Ectodermal cell (in vitro differentiated cells): ENCODE measurements around the gene SNX9.
"Not testable (repeated sequence)": the region's sequence is repeated elsewhere in the genome, so short reads cannot be mapped to it uniquely, and the experiment has no call there.

ENCODE experiments used
- H3K27ac ChIP-seq: 2 replicates; pipeline ENCODE4 v1.7.0; 2013; ENCODE audit warnings: mild to moderate bottlenecking, low read depth, low read length; ENCODE audit not compliant: insufficient read depth, poor library complexity, severe bottlenecking
- H3K27me3 ChIP-seq: 2 replicates; pipeline ENCODE4 v1.7.0; 2013; ENCODE audit warnings: mild to moderate bottlenecking, low read length; ENCODE audit not compliant: insufficient read depth, control insufficient read depth, poor library complexity, severe bottlenecking
- H3K36me3 ChIP-seq: one replicate; pipeline ENCODE4 v1.7.0; 2013; ENCODE audit warnings: low read length; ENCODE audit not compliant: control insufficient read depth, insufficient read depth
- H3K4me1 ChIP-seq: one replicate; pipeline ENCODE4 v1.7.0; 2013; ENCODE audit warnings: low read length; ENCODE audit not compliant: control insufficient read depth, insufficient read depth
- H3K4me3 ChIP-seq: 2 replicates; pipeline ENCODE4 v1.7.0; 2013; ENCODE audit warnings: low read depth, low read length, control low read depth; ENCODE audit not compliant: insufficient read depth
- H3K9me3 ChIP-seq: 2 replicates; pipeline ENCODE4 v1.7.0; 2013; ENCODE audit warnings: mild to moderate bottlenecking, low read length, moderate library complexity; ENCODE audit not compliant: control insufficient read depth
- WGBS, 2 experiments: methylation state at CpG; one replicate each; pipeline ENCODE4 v1.1.7; 2013; ENCODE audit warnings: missing lambda C conversion rate in 2 of 2; 5-methylcytosine and 5-hydroxymethylcytosine counted together

The SNX9 gene

GRCh38 chr6:157950899-157951298, 127.9 kb downstream of the SNX9 start:
- not testable (repeated sequence) for H3K4me1 ChIP-seq, H3K27ac ChIP-seq, H3K36me3 ChIP-seq, H3K27me3 ChIP-seq, H3K4me3 ChIP-seq, H3K9me3 ChIP-seq
- 100% methylated on average over 1 of the region's 1 CpG for WGBS, 2 experiments

DNA sequence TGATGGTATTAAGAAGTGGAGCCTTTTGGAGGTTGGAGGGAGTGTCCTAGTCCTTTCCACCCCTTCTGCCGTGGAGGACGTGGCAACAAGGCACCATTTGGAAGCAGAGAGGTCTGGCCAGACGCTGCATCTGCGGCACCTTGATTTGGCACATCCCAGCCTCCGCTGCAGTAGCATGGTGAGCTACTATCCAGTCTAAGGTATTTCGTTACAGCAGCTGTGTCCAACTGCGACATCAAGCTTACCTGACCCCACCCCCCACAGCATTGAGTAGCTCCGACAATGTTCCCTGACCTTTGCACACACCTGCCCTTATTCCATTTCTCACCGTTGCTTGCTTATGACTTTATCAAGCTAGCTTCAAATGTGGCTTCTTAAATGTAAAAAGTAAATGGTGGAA, 128.8 kb downstream of the SNX9 start:
- 91 to 94% methylated on average over 9 of the region's 9 CpGs for WGBS, 2 experiments
- Histone ChIP-seq H3K9me3 (no peaks in the 10 kb centered on the region), H3K36me3 (no peaks in the 10 kb centered on the region), H3K4me3 (no peak overlapping the region), H3K27me3 (no peaks in the 10 kb centered on the region), H3K4me1 (no peaks in the 10 kb centered on the region), H3K27ac (no peak overlapping the region)

- 94% methylated on average over 7 of the region's 7 CpGs for WGBS, 2 experiments
- H3K9me3 ChIP-seq, result no peaks in the 10 kb centered on the region
- H3K4me3 ChIP-seq, result no peak overlapping the region
- H3K27ac ChIP-seq, result no peak overlapping the region
- no peaks in the 10 kb centered on the region for H3K36me3 ChIP-seq
- no peaks in the 10 kb centered on the region for H3K4me1 ChIP-seq
- H3K27me3 ChIP-seq, result no peaks in the 10 kb centered on the region
These were observed 129.9 kb downstream of the SNX9 start for GRCh38 chr6:157952861-157953351.

DNA sequence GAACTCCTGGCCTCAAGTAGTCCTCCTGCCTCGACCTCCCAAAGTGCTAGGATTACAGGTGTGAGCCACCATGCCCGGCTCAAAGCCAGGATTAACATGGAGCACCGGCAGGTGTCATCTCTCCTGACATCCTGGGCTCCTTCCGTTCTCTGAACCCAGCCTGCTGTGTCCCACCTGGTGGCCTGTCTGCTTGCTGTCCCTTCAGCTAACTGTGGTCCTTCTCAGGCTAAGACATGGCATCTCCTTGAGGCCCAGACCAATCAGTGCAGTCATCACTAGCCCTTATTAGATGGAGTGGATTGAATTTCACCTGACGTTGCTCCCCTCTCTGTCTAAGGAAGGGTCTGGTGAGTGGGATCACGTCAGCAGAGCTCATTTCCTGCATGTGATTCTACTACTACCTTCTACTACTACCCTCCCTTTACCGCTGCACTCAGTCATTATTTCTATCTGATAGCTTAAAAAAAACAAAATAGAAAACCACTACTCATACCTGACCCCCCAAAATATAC, 130.6 kb downstream of the SNX9 start:
- H3K27ac ChIP-seq, result no peak overlapping the region
- H3K36me3 ChIP-seq, result no peaks in the 10 kb centered on the region
- H3K9me3 ChIP-seq, result no peaks in the 10 kb centered on the region
- WGBS, 2 experiments, result 85 to 90% methylated on average over 7 of the region's 7 CpGs
- H3K27me3 ChIP-seq, result no peaks in the 10 kb centered on the region
- no peaks in the 10 kb centered on the region for H3K4me1 ChIP-seq
- H3K4me3 ChIP-seq, result no peak overlapping the region

GRCh38 chr6:157954150-157955117, 131.4 kb downstream of the SNX9 start:
- Histone ChIP-seq H3K9me3 (no peaks in the 10 kb centered on the region), H3K4me3 (no peak overlapping the region), H3K27ac (no peak overlapping the region), H3K4me1 (no peaks in the 10 kb centered on the region), H3K36me3 (no peaks in the 10 kb centered on the region), H3K27me3 (no peaks in the 10 kb centered on the region)
- 89 to 90% methylated on average over 34 of the region's 34 CpGs for WGBS, 2 experiments

DNA sequence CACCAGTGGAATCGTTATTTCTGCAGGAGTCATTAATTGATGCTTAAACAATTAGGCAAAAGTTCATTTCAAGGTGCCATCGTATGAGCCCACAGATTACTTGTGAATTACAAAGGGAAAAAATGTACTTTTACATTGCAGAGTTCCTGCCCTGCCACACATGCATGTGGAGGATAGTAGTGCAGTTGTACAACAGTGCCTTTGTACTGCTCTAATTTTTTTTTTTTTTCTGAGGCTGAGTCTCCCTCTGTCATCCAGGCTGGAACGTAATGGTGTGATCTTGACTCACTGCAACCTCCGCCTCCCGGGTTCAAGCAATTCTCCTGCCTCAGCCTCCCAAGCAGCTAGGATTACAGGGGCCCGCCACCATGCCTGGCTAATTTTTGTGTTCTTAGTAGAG, 132.6 kb downstream of the SNX9 start:
- no peaks in the 10 kb centered on the region for H3K27me3 ChIP-seq
- H3K36me3 ChIP-seq, result no peaks in the 10 kb centered on the region
- no peaks in the 10 kb centered on the region for H3K4me1 ChIP-seq
- H3K9me3 ChIP-seq, result no peaks in the 10 kb centered on the region
- H3K27ac ChIP-seq, result no peak overlapping the region
- H3K4me3 ChIP-seq, result no peak overlapping the region
- WGBS, 2 experiments, result 92 to 95% methylated on average over 6 of the region's 6 CpGs

- Histone ChIP-seq H3K4me1 (no peaks in the 10 kb centered on the region), H3K27me3 (no peaks in the 10 kb centered on the region), H3K27ac (no peak overlapping the region), H3K36me3 (no peaks in the 10 kb centered on the region), H3K4me3 (no peak overlapping the region), H3K9me3 (no peaks in the 10 kb centered on the region)
- 93 to 95% methylated on average over 12 of the region's 12 CpGs for WGBS, 2 experiments
These were observed 133.2 kb downstream of the SNX9 start for GRCh38 chr6:157956171-157956730.

- H3K4me3 ChIP-seq, result no peak overlapping the region
- no peaks in the 10 kb centered on the region for H3K4me1 ChIP-seq
- no peaks in the 10 kb centered on the region for H3K27me3 ChIP-seq
- H3K27ac ChIP-seq, result no peak overlapping the region
- no peaks in the 10 kb centered on the region for H3K9me3 ChIP-seq
- 89 to 100% methylated on average over 1 of the region's 1 CpG for WGBS, 2 experiments
- no peaks in the 10 kb centered on the region for H3K36me3 ChIP-seq
These were observed 136.6 kb downstream of the SNX9 start for GRCh38 chr6:157959451-157960227.

DNA sequence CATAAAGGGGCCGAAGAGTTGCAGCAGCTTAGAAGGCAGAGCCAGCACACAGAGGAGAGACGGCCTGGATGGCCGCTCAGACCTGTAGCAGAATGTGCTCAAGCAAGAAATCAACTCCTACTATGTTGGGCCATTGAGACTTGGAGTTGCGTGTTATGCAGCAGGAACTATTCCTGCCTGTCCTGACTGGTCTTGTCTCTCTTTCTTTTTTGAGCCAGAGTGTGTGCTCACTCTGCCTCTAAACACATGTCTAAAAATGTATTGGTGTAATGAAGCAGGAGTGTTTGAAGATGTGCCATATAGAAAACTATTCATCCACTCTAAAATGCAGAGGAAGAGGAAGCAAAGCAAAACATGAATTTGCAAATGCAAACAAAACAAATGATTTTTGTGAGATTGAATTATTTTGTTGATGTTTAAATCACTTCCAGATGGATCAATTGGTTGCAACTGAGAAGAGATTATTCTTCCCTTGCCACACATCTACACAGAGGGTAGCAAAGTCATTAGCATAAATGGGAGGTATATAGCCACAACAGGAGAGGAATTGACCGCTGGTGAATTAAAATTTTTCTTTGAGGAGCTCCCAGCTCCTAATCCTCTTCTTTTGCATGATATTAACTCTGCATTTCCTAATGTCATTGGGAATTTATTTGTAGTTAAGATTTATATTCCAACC, 138.2 kb downstream of the SNX9 start:
- Histone ChIP-seq H3K36me3 (no peaks in the 10 kb centered on the region), H3K4me3 (no peak overlapping the region), H3K27me3 (no peaks in the 10 kb centered on the region), H3K27ac (no peak overlapping the region), H3K4me1 (no peaks in the 10 kb centered on the region), H3K9me3 (no peaks in the 10 kb centered on the region)
- WGBS, 2 experiments, result 94 to 96% methylated on average over 4 to 5 of the region's 5 CpGs
